ENCODE results near the gene OSBP2.

Gene OSBP2

DNA sequence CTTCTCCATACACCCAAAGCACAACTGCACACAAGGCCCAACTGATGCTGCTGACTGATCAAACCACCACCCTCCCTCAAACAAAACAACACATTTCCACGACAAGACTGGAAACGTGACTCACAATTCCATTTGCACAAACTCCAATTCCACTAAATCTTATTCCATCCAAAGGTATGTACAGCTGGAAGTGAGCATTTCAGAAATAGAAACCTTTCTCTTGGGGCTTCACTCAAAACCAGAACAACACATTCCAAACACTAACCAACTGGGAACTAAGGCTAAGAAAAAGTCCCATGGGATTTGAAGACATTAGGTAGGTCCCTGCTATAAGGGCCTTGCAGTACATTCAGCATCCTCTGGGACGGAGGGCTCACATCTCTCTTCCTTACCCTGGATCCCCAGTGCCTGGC, 254.3 kb downstream of the OSBP2 start:
- TF ChIP-seq TAF1 (IDR thresholded peaks at IDR 0.05; ENCODE audit: borderline replicate concordance, insufficient read depth, low read length), result no peak
- TF ChIP-seq SIN3A (IDR thresholded peaks at IDR 0.05; ENCODE audit: borderline replicate concordance, insufficient read depth, low read length), result no peak

DNA sequence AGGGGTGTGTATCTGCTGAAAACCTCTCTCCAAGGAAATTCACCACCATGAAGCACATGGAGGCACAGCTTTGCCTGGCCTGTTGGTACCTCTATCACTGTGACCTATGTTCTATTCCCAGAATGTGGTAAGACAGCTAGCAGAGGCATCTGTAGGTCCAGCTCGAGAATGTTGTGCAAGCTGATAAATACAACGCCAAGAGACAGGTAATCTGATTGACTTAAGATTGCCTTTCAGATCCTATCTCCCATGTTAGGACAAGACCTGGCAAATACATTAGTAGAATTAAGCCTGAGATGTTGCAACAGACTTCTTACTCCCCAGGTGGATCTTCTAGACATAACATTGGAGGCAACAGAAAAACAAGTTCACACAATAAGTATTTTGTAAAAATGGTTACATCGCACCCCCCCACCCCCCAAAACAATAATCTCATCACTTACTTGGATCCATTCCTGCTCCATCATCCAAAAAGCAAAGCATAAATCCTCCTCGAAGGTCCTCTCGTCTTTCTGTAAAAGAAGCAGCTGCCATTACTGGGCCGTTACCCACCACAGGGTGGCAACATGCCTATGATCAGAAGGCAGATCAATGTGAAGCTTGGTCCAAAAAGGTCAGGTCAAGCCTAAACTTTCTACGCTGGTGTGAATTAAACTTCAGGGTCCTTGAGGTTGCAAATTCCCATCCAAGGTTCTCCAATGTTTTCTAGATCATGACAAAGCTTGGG, 255.4 kb downstream of the OSBP2 start:
- no peak for TF ChIP-seq SIN3A (IDR thresholded peaks at IDR 0.05; ENCODE audit: borderline replicate concordance, insufficient read depth, low read length)
- TF ChIP-seq, protein P1, sequence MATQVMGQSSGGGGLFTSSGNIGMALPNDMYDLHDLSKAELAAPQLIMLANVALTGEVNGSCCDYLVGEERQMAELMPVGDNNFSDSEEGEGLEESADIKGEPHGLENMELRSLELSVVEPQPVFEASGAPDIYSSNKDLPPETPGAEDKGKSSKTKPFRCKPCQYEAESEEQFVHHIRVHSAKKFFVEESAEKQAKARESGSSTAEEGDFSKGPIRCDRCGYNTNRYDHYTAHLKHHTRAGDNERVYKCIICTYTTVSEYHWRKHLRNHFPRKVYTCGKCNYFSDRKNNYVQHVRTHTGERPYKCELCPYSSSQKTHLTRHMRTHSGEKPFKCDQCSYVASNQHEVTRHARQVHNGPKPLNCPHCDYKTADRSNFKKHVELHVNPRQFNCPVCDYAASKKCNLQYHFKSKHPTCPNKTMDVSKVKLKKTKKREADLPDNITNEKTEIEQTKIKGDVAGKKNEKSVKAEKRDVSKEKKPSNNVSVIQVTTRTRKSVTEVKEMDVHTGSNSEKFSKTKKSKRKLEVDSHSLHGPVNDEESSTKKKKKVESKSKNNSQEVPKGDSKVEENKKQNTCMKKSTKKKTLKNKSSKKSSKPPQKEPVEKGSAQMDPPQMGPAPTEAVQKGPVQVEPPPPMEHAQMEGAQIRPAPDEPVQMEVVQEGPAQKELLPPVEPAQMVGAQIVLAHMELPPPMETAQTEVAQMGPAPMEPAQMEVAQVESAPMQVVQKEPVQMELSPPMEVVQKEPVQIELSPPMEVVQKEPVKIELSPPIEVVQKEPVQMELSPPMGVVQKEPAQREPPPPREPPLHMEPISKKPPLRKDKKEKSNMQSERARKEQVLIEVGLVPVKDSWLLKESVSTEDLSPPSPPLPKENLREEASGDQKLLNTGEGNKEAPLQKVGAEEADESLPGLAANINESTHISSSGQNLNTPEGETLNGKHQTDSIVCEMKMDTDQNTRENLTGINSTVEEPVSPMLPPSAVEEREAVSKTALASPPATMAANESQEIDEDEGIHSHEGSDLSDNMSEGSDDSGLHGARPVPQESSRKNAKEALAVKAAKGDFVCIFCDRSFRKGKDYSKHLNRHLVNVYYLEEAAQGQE (IDR thresholded peaks at IDR 0.05; ENCODE audit: insufficient read depth in 1 of 2, low read depth in 2 of 2, low read length in 2 of 2), result no peak
- no peak for TF ChIP-seq TAF1 (IDR thresholded peaks at IDR 0.05; ENCODE audit: borderline replicate concordance, insufficient read depth, low read length)
- TF ChIP-seq FOXP2 (optimal IDR thresholded peaks at IDR 0.05; ENCODE audit: borderline replicate concordance, extremely low read depth, extremely low read length, insufficient read depth), result no peak
- no peak for TF ChIP-seq POLR2AphosphoS5 (IDR thresholded peaks at IDR 0.05; ENCODE audit: low read depth, low read length)

DNA sequence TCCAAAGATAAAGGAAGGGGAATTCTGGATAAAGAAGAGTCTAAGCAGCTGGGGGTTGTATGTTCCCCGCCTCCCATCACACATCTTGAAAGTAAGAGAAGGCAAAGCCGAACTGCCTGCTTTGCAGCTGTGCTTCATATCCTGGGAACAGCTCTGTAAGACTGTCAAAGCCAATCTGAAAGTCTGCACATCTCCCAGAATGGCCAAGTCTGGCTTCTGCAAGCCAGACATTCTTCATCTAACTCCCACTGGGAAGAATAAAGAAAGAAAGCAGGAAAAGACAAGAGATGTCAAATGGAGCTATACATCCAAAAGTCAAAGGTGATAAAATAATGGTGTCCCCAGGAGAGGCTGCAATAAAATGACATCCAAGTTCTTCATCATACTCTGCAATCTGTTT, 258.5 kb downstream of the OSBP2 start:
- TF ChIP-seq FOXP2 (optimal IDR thresholded peaks at IDR 0.05; ENCODE audit: borderline replicate concordance, extremely low read depth, extremely low read length, insufficient read depth), result no peak
- no peak for TF ChIP-seq TAF1 (IDR thresholded peaks at IDR 0.05; ENCODE audit: borderline replicate concordance, insufficient read depth, low read length)
- no peak for TF ChIP-seq SIN3A (IDR thresholded peaks at IDR 0.05; ENCODE audit: borderline replicate concordance, insufficient read depth, low read length)
- no peak for TF ChIP-seq POLR2AphosphoS5 (IDR thresholded peaks at IDR 0.05; ENCODE audit: low read depth, low read length)
- TF ChIP-seq, protein P1 (IDR thresholded peaks at IDR 0.05; ENCODE audit: insufficient read depth in 1 of 2, low read depth in 2 of 2, low read length in 2 of 2), result no peak

DNA sequence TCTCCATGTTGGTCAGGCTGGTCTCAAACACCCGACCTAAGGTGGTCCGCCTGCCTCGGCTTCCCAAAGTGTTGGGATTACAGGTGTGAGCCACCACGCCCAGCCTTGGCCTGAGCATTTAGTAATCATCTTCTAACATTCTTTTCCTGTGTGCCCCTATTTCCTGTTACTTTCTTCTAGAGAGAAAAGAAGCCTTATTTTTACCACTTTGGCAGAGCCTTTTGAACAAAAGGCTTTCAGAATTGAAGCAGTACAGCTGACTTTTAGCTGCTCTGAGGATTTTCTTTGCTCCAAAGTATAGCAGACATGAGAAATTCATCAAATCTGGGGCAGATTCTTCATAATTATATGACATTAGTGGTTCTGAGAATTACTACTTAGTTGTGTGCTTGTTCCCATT, 260.5 kb downstream of the OSBP2 start:
- no peak for TF ChIP-seq TAF1 (IDR thresholded peaks at IDR 0.05; ENCODE audit: borderline replicate concordance, insufficient read depth, low read length)
- no peak for TF ChIP-seq SIN3A (IDR thresholded peaks at IDR 0.05; ENCODE audit: borderline replicate concordance, insufficient read depth, low read length)
- no peak for TF ChIP-seq FOXP2 (optimal IDR thresholded peaks at IDR 0.05; ENCODE audit: borderline replicate concordance, extremely low read depth, extremely low read length, insufficient read depth)
- TF ChIP-seq POLR2AphosphoS5 (IDR thresholded peaks at IDR 0.05; ENCODE audit: low read depth, low read length), result no peak
- TF ChIP-seq, protein P1 (IDR thresholded peaks at IDR 0.05; ENCODE audit: insufficient read depth in 1 of 2, low read depth in 2 of 2, low read length in 2 of 2), result no peak

Data from PFSK-1 (cell line).